CD14-positive monocyte (primary cell): ENCODE data around the gene CDK5RAP2. TPM values are rescaled to one million over a fixed set of nuclear protein-coding genes. Genes with fewer than 3 reads are reported as not detected.

Experiments
- DNase-seq, 3 donors: peaks; one replicate each; pipeline ENCODE4 v3.0.0-alpha.2; 2011 to 2022
- H2AFZ ChIP-seq: 2 replicates; pipeline ENCODE4 v1.6.0; 2012; ENCODE audit warnings: mild to moderate bottlenecking, low read depth, low read length, inconsistent platforms; ENCODE audit not compliant: insufficient read depth, poor library complexity, severe bottlenecking
- H3K27ac ChIP-seq, 2 donors: 1 replicate in 1 of 2; 2 replicates in 1 of 2; pipeline ENCODE4 v1.5.1; 2012 to 2013; ENCODE audit warnings: low read length in 2 of 2, control low read depth in 1 of 2, inconsistent platforms in 1 of 2, low read depth in 1 of 2, mild to moderate bottlenecking in 1 of 2
- H3K27me3 ChIP-seq, 2 donors: one replicate each; pipeline versions ENCODE4 v1.6.0 to v1.6.1; 2011 to 2013; ENCODE audit warnings: low read length in 2 of 2; ENCODE audit not compliant: control insufficient read depth in 2 of 2, insufficient read depth in 2 of 2
- H3K36me3 ChIP-seq, 2 donors: replicated peaks in 1 of 2; 1 replicate in 1 of 2; 2 replicates in 1 of 2; pipeline versions ENCODE4 v1.5.1 to v1.6.1; 2012 to 2013; ENCODE audit warnings: low read length in 2 of 2, control low read depth in 1 of 2, inconsistent platforms in 1 of 2, mild to moderate bottlenecking in 1 of 2; ENCODE audit not compliant: insufficient read depth in 2 of 2, control insufficient read depth in 1 of 2
- H3K4me1 ChIP-seq, 2 donors: 1 replicate in 1 of 2; 2 replicates in 1 of 2; pipeline versions ENCODE4 v1.5.1 to v1.6.1; 2012 to 2013; ENCODE audit warnings: low read length in 2 of 2, control low read depth in 1 of 2, inconsistent platforms in 1 of 2, mild to moderate bottlenecking in 1 of 2, moderate library complexity in 1 of 2; ENCODE audit not compliant: insufficient read depth in 2 of 2, control insufficient read depth in 1 of 2
- H3K4me2 ChIP-seq: replicated peaks from 2 replicates; pipeline ENCODE3; 2012; ENCODE audit warnings: low read length, moderate library complexity, mild to moderate bottlenecking; ENCODE audit not compliant: poor library complexity, severe bottlenecking; ENCODE audit errors: extremely low read depth
- H3K4me3 ChIP-seq, 3 experiments: fragments of 200-600 bp in 1 of 3; sonication (generic) in 1 of 3; replicated peaks in 1 of 3; 1 replicate in 2 of 3; 2 replicates in 1 of 3; pipeline ENCODE4 v1.5.1; 2011 to 2013; ENCODE audit warnings: low read length in 3 of 3, mild to moderate bottlenecking in 3 of 3, control low read depth in 2 of 3, low read depth in 2 of 3, inconsistent platforms in 1 of 3, moderate library complexity in 1 of 3
- H3K79me2 ChIP-seq: 2 replicates; pipeline ENCODE4 v1.6.0; 2012; ENCODE audit warnings: mild to moderate bottlenecking, control low read depth, inconsistent platforms, low read length, moderate library complexity; ENCODE audit not compliant: insufficient read depth
- H3K9ac ChIP-seq: 2 replicates; pipeline ENCODE4 v1.6.0; 2017; ENCODE audit warnings: low read length, mild to moderate bottlenecking; ENCODE audit not compliant: insufficient read depth, poor library complexity, severe bottlenecking
- H3K9me3 ChIP-seq, 2 donors: replicated peaks in 1 of 2; 1 replicate in 1 of 2; 2 replicates in 1 of 2; pipeline versions ENCODE4 v1.5.1 to v1.6.1; 2012 to 2013; ENCODE audit warnings: low read length in 2 of 2, control low read depth in 1 of 2; ENCODE audit not compliant: control insufficient read depth in 1 of 2, insufficient read depth in 1 of 2
- H4K20me1 ChIP-seq: 2 replicates; pipeline ENCODE4 v1.6.0; 2012; ENCODE audit warnings: mild to moderate bottlenecking, low read length, control low read depth, moderate library complexity; ENCODE audit not compliant: insufficient read depth
- H3K27ac Mint-ChIP-seq, 7 donors: one replicate each; pipeline ENCODE4 v1.8.0; 2020; ENCODE audit warnings: mild to moderate bottlenecking in 7 of 7, mixed read lengths in 7 of 7, moderate library complexity in 6 of 7, inconsistent platforms in 2 of 7
- H3K27me3 Mint-ChIP-seq, 3 donors: one replicate each; pipeline ENCODE4 v1.8.0; 2021 to 2022; ENCODE audit warnings: low read depth in 3 of 3, mild to moderate bottlenecking in 3 of 3, mixed read lengths in 3 of 3, moderate library complexity in 3 of 3, inconsistent platforms in 1 of 3
- H3K36me3 Mint-ChIP-seq, 2 donors: one replicate each; pipeline ENCODE4 v1.8.0; 2020; ENCODE audit warnings: mixed read lengths in 2 of 2, inconsistent platforms in 1 of 2, mild to moderate bottlenecking in 1 of 2
- H3K4me1 Mint-ChIP-seq: one replicate; pipeline ENCODE4 v1.8.0; 2020; ENCODE audit warnings: mild to moderate bottlenecking, mixed read lengths
- H3K4me3 Mint-ChIP-seq, 2 donors: one replicate each; pipeline ENCODE4 v1.8.0; 2020; ENCODE audit warnings: mild to moderate bottlenecking in 2 of 2, mixed read lengths in 2 of 2, moderate library complexity in 1 of 2
- H3K9me3 Mint-ChIP-seq, 7 donors: one replicate each; pipeline ENCODE4 v1.8.0; 2020 to 2022; ENCODE audit warnings: mixed read lengths in 7 of 7, mild to moderate bottlenecking in 6 of 7, moderate library complexity in 6 of 7, inconsistent platforms in 2 of 7
- CTCF ChIP-seq: fragments of 200-600 bp; IDR thresholded peaks from one replicate; pipeline ENCODE4 v1.8.0; 2022; ENCODE audit warnings: antibody characterized with exemption, mild to moderate bottlenecking
- WGBS: methylation state at CpG from one replicate; pipeline ENCODE4 v1.1.5; 2013; ENCODE audit warnings: missing lambda C conversion rate; ENCODE audit not compliant: insufficient coverage; 5-methylcytosine and 5-hydroxymethylcytosine counted together
- intact Hi-C, 2 donors: fragments of 100-400 bp; cut with micrococcal nuclease; formaldehyde crosslinking; loops; one replicate each; pipeline versions ENCODE4 v1.15.0 to v1.15.1; 2023
- polyA plus RNA-seq, 3 donors: library from polyadenylated mRNA; depleted of rRNA in 1 of 3; unstranded in 2 of 3; stranded (reverse) in 1 of 3; fragments of 300-500 nt in 2 of 3; fragments of >200 nt in 1 of 3; fragmentation: Illumina TruSeq in 2 of 3; gene quantifications; 1 replicate in 2 of 3; 2 replicates in 1 of 3; pipeline ENCODE4 v1.2.3, GENCODE V29; 2012 to 2021

Gene CDK5RAP2
- polyA plus RNA-seq, 3 donors = 2.0 to 13.7 (median 6.1) TPM

- Histone ChIP-seq H3K79me2 (no peaks in the 10 kb centered on the region), H2AFZ (no peak overlapping the region), H3K36me3 (peaks cover 0 to under 1% of the 10 kb centered on the region in 2 donors), H3K9ac (no peak overlapping the region), H3K9me3 (no peaks in the 10 kb centered on the region), H3K27me3 (no peaks in the 10 kb centered on the region), H3K4me1 (peaks cover 6 to 9% of the 10 kb centered on the region in 2 donors), H3K4me2 (no peak overlapping the region), H3K27ac (no peak overlapping the region), H4K20me1 (peaks cover 23% of the 10 kb centered on the region), H3K4me3 (no peak overlapping the region)
- Mint-ChIP-seq H3K27ac (peak overlapping the region in 3 of 7 donors; percentile 20 to 59 (median 43)), H3K4me3 (no peak overlapping the region), H3K36me3 (no peaks in the 10 kb centered on the region), H3K4me1 (peaks cover 9% of the 10 kb centered on the region), H3K9me3 (peaks cover 0 to 4% (median 0%) of the 10 kb centered on the region in 7 donors), H3K27me3 (no peaks in the 10 kb centered on the region)
- TF ChIP-seq CTCF = no peak
- no peak for DNase-seq
- no CpG with 5 or more reads among the region's 5 CpGs for WGBS
- intact Hi-C loops = no loop called here
Measured at GRCh38 chr9:120593250-120593954, 13.4 kb upstream of the CDK5RAP2 start.

- Histone ChIP-seq H3K27ac (no peak overlapping the region), H3K4me1 (peaks cover 6 to 9% of the 10 kb centered on the region in 2 donors), H3K36me3 (no peaks in the 10 kb centered on the region), H3K4me3 (no peak overlapping the region), H3K9ac (no peak overlapping the region), H3K27me3 (no peaks in the 10 kb centered on the region), H2AFZ (no peak overlapping the region), H3K79me2 (no peaks in the 10 kb centered on the region), H3K4me2 (no peak overlapping the region), H4K20me1 (peaks cover 11% of the 10 kb centered on the region), H3K9me3 (no peaks in the 10 kb centered on the region)
- H3K27ac Mint-ChIP-seq = peak overlapping the region in 2 of 7 donors; percentile 50 to 72
- H3K27me3 Mint-ChIP-seq = no peaks in the 10 kb centered on the region
- intact Hi-C loops = no loop called here
- no peaks in the 10 kb centered on the region for H3K36me3 Mint-ChIP-seq
- no CpG with 5 or more reads among the region's 8 CpGs for WGBS
- H3K9me3 Mint-ChIP-seq = peaks cover 0 to 4% (median 0%) of the 10 kb centered on the region in 7 donors
- peaks cover 9% of the 10 kb centered on the region for H3K4me1 Mint-ChIP-seq
- no peak for TF ChIP-seq CTCF
- no peak for DNase-seq
- H3K4me3 Mint-ChIP-seq = peak overlapping the region; percentile 46 to 62
Measured at GRCh38 chr9:120592210-120592609, 12.2 kb upstream of the CDK5RAP2 start.
